RWPE1 (cell line): ENCODE measurements around the gene COLEC12.
A peak's percentile ranks its signal among the peaks of the same experiment; 100 is the strongest.

Experiments
- CTCF ChIA-PET: fragments of 350-600 bp; sonication (Branson Sonifier 250); formaldehyde crosslinking; extraction: SDS; loops from one replicate; lab custom pipeline; 2021; lab: Yijun Ruan, JAX
- POLR2A ChIA-PET: fragments of 400-600 bp; formaldehyde crosslinking; extraction: SDS; loops from one replicate; lab custom pipeline; 2020; ENCODE audit warnings: antibody characterized with exemption; ENCODE audit not compliant: low non-redundant PET; lab: Yijun Ruan, JAX
- DNase-seq: peaks from one replicate; pipeline ENCODE4 v3.0.0; 2012; ENCODE audit warnings: low spot score
- H3K27ac ChIP-seq: fragments of 450-650 bp; 2 replicates; pipeline ENCODE4 v1.5.1; 2017
- TF ChIP-seq, protein P1 (sequence below): fragments of 450-650 bp; conservative IDR thresholded peaks from 2 replicates; pipeline ENCODE4 v1.5.1; 2017; ENCODE audit warnings: low read depth, mild to moderate bottlenecking

COLEC12 gene

DNA sequence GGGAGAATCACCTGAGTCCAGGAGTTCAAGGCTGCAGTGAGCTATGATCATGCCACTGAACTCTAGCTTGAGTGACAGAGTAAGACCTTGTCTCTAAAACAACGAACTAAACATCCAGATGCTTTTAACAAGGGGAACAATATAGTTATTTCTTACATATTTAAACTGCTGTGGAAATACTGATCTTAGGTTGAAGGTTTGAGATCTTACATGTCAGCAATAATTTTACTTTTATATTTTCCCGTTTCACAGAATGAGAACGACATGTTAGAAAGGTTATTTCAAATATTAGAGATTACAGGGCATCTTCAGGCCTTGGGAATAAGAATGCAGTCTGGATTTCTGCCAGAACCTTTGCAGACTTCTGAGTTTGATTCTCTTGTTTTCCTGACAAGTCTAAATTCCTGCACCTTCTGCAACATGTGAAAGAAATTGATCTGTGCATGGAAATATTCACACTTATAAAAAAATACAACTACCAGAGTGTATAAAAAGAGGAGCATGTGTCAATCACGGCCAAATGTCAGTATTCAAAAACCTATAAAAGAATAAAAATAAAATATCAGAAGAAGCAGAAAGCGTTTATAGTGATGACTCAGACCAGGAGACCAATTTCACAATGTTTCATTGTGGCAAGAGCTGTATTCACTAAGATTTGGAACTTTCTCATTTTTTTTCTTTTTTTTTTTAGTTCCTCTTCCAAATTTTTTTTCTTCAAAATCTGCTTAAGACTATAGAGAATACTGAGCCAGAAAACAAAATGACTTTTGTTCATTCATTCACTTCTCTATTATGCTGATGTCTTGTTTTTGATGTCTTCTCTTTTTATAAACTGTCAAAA, 29.6 kb downstream of the COLEC12 start:
- ChIA-PET CTCF (interaction anchor here (0.6 kb wide), 2 partner anchors 12 to 27 kb away, joined by 3 read pairs; no protein-coding TSS in a partner anchor), POLR2A (no interaction called here)
- TF ChIP-seq, protein P1, sequence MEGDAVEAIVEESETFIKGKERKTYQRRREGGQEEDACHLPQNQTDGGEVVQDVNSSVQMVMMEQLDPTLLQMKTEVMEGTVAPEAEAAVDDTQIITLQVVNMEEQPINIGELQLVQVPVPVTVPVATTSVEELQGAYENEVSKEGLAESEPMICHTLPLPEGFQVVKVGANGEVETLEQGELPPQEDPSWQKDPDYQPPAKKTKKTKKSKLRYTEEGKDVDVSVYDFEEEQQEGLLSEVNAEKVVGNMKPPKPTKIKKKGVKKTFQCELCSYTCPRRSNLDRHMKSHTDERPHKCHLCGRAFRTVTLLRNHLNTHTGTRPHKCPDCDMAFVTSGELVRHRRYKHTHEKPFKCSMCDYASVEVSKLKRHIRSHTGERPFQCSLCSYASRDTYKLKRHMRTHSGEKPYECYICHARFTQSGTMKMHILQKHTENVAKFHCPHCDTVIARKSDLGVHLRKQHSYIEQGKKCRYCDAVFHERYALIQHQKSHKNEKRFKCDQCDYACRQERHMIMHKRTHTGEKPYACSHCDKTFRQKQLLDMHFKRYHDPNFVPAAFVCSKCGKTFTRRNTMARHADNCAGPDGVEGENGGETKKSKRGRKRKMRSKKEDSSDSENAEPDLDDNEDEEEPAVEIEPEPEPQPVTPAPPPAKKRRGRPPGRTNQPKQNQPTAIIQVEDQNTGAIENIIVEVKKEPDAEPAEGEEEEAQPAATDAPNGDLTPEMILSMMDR = no peak
- no peak overlapping the region for H3K27ac ChIP-seq
- peak; percentile 21 for DNase-seq

DNA sequence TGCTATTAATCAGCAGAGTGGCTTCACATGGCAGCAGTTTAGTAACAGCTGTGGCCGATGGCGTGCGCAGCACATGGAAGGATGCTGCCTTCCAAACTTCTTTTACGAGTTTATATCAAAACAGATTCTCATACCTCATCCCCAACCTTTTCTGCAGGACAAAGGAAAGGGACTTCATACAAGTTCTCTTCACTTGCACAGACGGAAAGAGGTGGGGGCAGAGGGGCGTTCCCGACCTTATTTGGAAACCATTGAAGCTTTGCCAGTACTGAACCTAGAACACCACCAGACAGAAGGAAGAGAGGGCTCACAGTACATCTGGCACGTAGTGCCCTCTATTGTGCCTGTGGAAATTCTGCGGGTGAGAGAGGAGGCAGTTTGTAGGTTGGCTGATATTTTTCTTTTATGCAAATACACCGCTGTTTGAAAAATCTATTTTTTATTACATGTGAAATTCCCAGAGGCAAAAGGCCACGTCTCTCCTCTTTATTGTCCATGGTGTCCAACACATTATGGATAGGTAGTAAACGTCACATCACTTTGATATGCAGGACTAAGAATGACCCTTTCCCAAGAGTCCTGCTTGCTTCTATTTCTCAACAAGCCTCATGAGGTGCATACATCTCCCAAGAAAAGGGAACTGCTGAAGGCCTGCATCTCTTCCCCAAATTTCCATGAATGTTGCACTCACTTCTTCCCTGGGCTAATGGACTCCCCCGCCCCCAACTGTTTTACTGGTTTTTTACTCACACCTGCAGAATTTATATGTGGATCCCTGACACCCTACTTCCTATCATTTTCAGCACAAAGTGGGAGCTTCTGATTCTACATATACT, 31.3 kb downstream of the COLEC12 start:
- POLR2A ChIA-PET = no interaction called here
- TF ChIP-seq, protein P1 = no peak
- no peak overlapping the region for H3K27ac ChIP-seq
- CTCF ChIA-PET = interaction anchor here (0.6 kb wide), 1 partner anchor 60 kb away, joined by 3 read pairs; no protein-coding TSS in a partner anchor
- DNase-seq = no peak

DNA sequence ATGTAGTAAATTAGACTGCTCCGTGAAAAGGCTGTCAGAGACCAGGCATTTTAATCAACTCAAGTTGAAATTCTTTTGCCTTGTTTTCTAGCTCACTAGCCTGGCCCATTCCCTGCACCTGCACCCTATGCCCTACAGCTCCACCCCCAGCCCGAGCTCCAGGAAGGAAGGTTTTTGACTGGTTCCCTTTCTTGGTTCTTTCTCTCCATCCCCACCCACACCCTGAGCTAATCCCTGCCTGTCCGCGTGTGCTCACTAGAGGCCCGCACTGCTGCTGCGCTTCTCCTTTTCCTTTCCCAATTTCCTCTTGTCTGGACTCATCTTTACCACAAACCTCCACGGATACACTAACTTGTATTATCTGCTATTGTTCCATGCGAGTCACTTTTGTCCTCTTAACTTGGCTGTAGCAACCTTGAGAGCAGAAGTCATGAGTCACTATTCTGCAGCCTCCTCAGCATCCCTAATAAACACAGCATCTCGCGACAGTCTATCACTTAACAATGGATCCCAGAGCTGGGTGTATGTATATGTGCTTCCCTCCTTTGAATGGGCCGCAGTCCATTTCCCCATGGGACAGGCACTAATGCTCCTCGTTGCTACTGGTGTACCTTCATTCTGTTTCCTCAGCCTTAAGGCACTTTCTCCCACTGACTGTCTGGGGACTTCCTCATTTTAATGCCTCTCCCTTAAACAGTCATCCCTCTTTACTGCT, 36.5 kb downstream of the COLEC12 start:
- POLR2A ChIA-PET = no interaction called here
- CTCF ChIA-PET = interaction anchor here (0.7 kb wide), 1 partner anchor 131 kb away, joined by 4 read pairs; no protein-coding TSS in a partner anchor
- no peak for DNase-seq
- TF ChIP-seq, protein P1 = no peak
- H3K27ac ChIP-seq = no peak overlapping the region

DNA sequence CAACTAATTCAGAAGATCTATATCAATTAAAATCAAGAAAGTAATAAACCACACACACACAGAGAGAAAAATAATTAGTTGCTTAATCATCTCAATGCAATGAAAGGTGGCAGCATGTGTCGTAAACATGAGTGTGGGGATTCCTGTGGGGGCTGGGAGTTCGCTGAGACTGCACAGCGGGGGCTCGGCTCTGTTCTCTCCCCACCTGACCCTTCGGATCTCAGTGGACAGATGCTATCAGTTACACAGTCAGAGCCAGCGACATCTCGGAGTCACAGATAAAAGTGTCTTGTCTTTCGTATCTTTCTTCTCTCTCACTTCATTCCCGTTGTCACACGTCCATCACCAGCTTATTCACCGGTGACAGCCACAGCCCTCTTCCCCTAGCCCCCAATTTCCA, 37.1 kb downstream of the COLEC12 start:
- H3K27ac ChIP-seq = no peak overlapping the region
- no peak for DNase-seq
- TF ChIP-seq, protein P1 = no peak
- ChIA-PET CTCF (interaction anchor here (0.7 kb wide), 1 partner anchor 130 kb away, joined by 4 read pairs; no protein-coding TSS in a partner anchor), POLR2A (no interaction called here)

DNA sequence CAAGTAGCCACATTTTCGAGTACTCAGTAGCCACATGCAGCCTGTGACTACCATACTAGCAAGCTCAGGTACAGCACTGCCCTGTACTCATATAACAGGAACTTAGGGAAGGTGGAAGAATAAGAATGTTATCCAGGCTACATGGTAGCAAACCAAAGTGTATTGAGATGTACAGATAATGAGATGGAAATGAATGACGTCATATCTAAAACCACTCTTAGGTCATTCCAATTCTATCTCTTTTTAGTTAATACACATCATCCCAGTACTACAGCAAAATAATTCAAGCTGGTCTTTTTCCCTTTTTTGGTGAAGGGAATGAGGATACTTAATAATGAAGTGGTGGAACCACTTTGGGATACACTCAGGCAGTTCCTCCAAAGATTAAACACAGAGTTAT, 38.7 kb downstream of the COLEC12 start:
- DNase-seq = no peak
- ChIA-PET CTCF (interaction anchor here (0.6 kb wide), 1 partner anchor 26 kb away, joined by 3 read pairs; no protein-coding TSS in a partner anchor), POLR2A (no interaction called here)

More for the DNA sequence above, 38.7 kb downstream of the COLEC12 start:
- TF ChIP-seq, protein P1 = no peak
- no peak overlapping the region for H3K27ac ChIP-seq
